Measurements from ENCODE around the gene DOCK3. TPM values are rescaled to one million over a fixed set of nuclear protein-coding genes. Genes with fewer than 3 reads are reported as not detected.
"Not testable (repeated sequence)": the region's sequence is repeated elsewhere in the genome, so short reads cannot be mapped to it uniquely, and the experiment has no call there.

DOCK3 gene
- total RNA-seq, 1 donor from 2014 or later: 0.52 TPM

GRCh38 chr3:51279448-51279847 lies 604.7 kb downstream of the DOCK3 start:
- no peak overlapping the region for H3K27ac ChIP-seq (ENCODE audit: low read depth, low read length)
- H3K4me3 ChIP-seq (ENCODE audit: low read length in 3 of 3): no peak overlapping the region
- no peaks in the 10 kb centered on the region for H3K36me3 ChIP-seq (ENCODE audit: control insufficient read depth in 3 of 3, insufficient read depth in 3 of 3, low read length in 3 of 3)
- no peak overlapping the region for H3K9ac ChIP-seq (ENCODE audit: low read depth in 1 of 3, low read length in 3 of 3)
- H3K4me1 ChIP-seq (ENCODE audit: control insufficient read depth in 3 of 3, insufficient read depth in 3 of 3, low read length in 3 of 3): no peaks in the 10 kb centered on the region
- H3K9me3 ChIP-seq (ENCODE audit: control insufficient read depth in 3 of 3, low read length in 3 of 3): no peaks in the 10 kb centered on the region
- H3K27me3 ChIP-seq (ENCODE audit: control insufficient read depth in 3 of 3, insufficient read depth in 3 of 3, low read length in 3 of 3): peaks cover 0 to 4% (median 0%) of the 10 kb centered on the region in 3 donors

- H3K4me1 ChIP-seq (ENCODE audit: control insufficient read depth in 3 of 3, insufficient read depth in 3 of 3, low read length in 3 of 3): no peaks in the 10 kb centered on the region
- H3K9me3 ChIP-seq (ENCODE audit: control insufficient read depth in 3 of 3, low read length in 3 of 3): no peaks in the 10 kb centered on the region
- H3K9ac ChIP-seq (ENCODE audit: low read depth in 1 of 3, low read length in 3 of 3): no peak overlapping the region
- no peak overlapping the region for H3K27ac ChIP-seq (ENCODE audit: low read depth, low read length)
- H3K27me3 ChIP-seq (ENCODE audit: control insufficient read depth in 3 of 3, insufficient read depth in 3 of 3, low read length in 3 of 3): peaks cover 0 to 1% (median 0%) of the 10 kb centered on the region in 3 donors
- no peaks in the 10 kb centered on the region for H3K36me3 ChIP-seq (ENCODE audit: control insufficient read depth in 3 of 3, insufficient read depth in 3 of 3, low read length in 3 of 3)
- no peak overlapping the region for H3K4me3 ChIP-seq (ENCODE audit: low read length in 3 of 3)
Measured at GRCh38 chr3:51280176-51280575, 605.4 kb downstream of the DOCK3 start.

GRCh38 chr3:51282931-51283330 lies 608.2 kb downstream of the DOCK3 start:
- Histone ChIP-seq H3K9me3 (ENCODE audit: control insufficient read depth in 3 of 3, low read length in 3 of 3) (no peaks in the 10 kb centered on the region), H3K36me3 (ENCODE audit: control insufficient read depth in 3 of 3, insufficient read depth in 3 of 3, low read length in 3 of 3) (no peaks in the 10 kb centered on the region), H3K4me3 (ENCODE audit: low read length in 3 of 3) (no peak overlapping the region), H3K27me3 (ENCODE audit: control insufficient read depth in 3 of 3, insufficient read depth in 3 of 3, low read length in 3 of 3) (no peaks in the 10 kb centered on the region), H3K4me1 (ENCODE audit: control insufficient read depth in 3 of 3, insufficient read depth in 3 of 3, low read length in 3 of 3) (no peaks in the 10 kb centered on the region), H3K27ac (ENCODE audit: low read depth, low read length) (no peak overlapping the region), H3K9ac (ENCODE audit: low read depth in 1 of 3, low read length in 3 of 3) (no peak overlapping the region)

- Histone ChIP-seq H3K4me3 (ENCODE audit: low read length in 3 of 3) (no peak overlapping the region), H3K36me3 (ENCODE audit: control insufficient read depth in 3 of 3, insufficient read depth in 3 of 3, low read length in 3 of 3) (no peaks in the 10 kb centered on the region), H3K9ac (ENCODE audit: low read depth in 1 of 3, low read length in 3 of 3) (no peak overlapping the region), H3K27ac (ENCODE audit: low read depth, low read length) (no peak overlapping the region), H3K9me3 (ENCODE audit: control insufficient read depth in 3 of 3, low read length in 3 of 3) (no peaks in the 10 kb centered on the region), H3K27me3 (ENCODE audit: control insufficient read depth in 3 of 3, insufficient read depth in 3 of 3, low read length in 3 of 3) (no peaks in the 10 kb centered on the region), H3K4me1 (ENCODE audit: control insufficient read depth in 3 of 3, insufficient read depth in 3 of 3, low read length in 3 of 3) (no peaks in the 10 kb centered on the region)
Measured at GRCh38 chr3:51283421-51283820, 608.7 kb downstream of the DOCK3 start.

- Histone ChIP-seq H3K9me3 (ENCODE audit: control insufficient read depth in 3 of 3, low read length in 3 of 3) (no peaks in the 10 kb centered on the region), H3K27ac (ENCODE audit: low read depth, low read length) (no peak overlapping the region), H3K36me3 (ENCODE audit: control insufficient read depth in 3 of 3, insufficient read depth in 3 of 3, low read length in 3 of 3) (no peaks in the 10 kb centered on the region), H3K4me3 (ENCODE audit: low read length in 3 of 3) (no peak overlapping the region), H3K9ac (ENCODE audit: low read depth in 1 of 3, low read length in 3 of 3) (no peak overlapping the region), H3K27me3 (ENCODE audit: control insufficient read depth in 3 of 3, insufficient read depth in 3 of 3, low read length in 3 of 3) (no peaks in the 10 kb centered on the region), H3K4me1 (ENCODE audit: control insufficient read depth in 3 of 3, insufficient read depth in 3 of 3, low read length in 3 of 3) (no peaks in the 10 kb centered on the region)
Measured at GRCh38 chr3:51295625-51296024, 620.9 kb downstream of the DOCK3 start.

- Histone ChIP-seq H3K4me3 (ENCODE audit: low read length in 3 of 3) (no peak overlapping the region), H3K27me3 (ENCODE audit: control insufficient read depth in 3 of 3, insufficient read depth in 3 of 3, low read length in 3 of 3) (no peaks in the 10 kb centered on the region), H3K9me3 (ENCODE audit: control insufficient read depth in 3 of 3, low read length in 3 of 3) (no peaks in the 10 kb centered on the region), H3K36me3 (ENCODE audit: control insufficient read depth in 3 of 3, insufficient read depth in 3 of 3, low read length in 3 of 3) (no peaks in the 10 kb centered on the region), H3K9ac (ENCODE audit: low read depth in 1 of 3, low read length in 3 of 3) (no peak overlapping the region), H3K4me1 (ENCODE audit: control insufficient read depth in 3 of 3, insufficient read depth in 3 of 3, low read length in 3 of 3) (no peaks in the 10 kb centered on the region), H3K27ac (ENCODE audit: low read depth, low read length) (no peak overlapping the region)
Measured at GRCh38 chr3:51297333-51297732, 622.6 kb downstream of the DOCK3 start.

GRCh38 chr3:51304230-51304629 lies 629.5 kb downstream of the DOCK3 start:
- no peaks in the 10 kb centered on the region for H3K27me3 ChIP-seq (ENCODE audit: control insufficient read depth in 3 of 3, insufficient read depth in 3 of 3, low read length in 3 of 3)
- H3K4me3 ChIP-seq (ENCODE audit: low read length in 3 of 3): no peak overlapping the region
- no peak overlapping the region for H3K27ac ChIP-seq (ENCODE audit: low read depth, low read length)
- no peaks in the 10 kb centered on the region for H3K36me3 ChIP-seq (ENCODE audit: control insufficient read depth in 3 of 3, insufficient read depth in 3 of 3, low read length in 3 of 3)
- H3K9ac ChIP-seq (ENCODE audit: low read depth in 1 of 3, low read length in 3 of 3): no peak overlapping the region
- H3K9me3 ChIP-seq (ENCODE audit: control insufficient read depth in 3 of 3, low read length in 3 of 3): peaks cover 0 to 2% (median 0%) of the 10 kb centered on the region in 3 donors
- H3K4me1 ChIP-seq (ENCODE audit: control insufficient read depth in 3 of 3, insufficient read depth in 3 of 3, low read length in 3 of 3): no peaks in the 10 kb centered on the region

GRCh38 chr3:51306093-51306492 lies 631.4 kb downstream of the DOCK3 start:
- H3K27ac ChIP-seq (ENCODE audit: low read depth, low read length): no peak overlapping the region
- H3K36me3 ChIP-seq (ENCODE audit: control insufficient read depth in 3 of 3, insufficient read depth in 3 of 3, low read length in 3 of 3): no peaks in the 10 kb centered on the region
- no peak overlapping the region for H3K4me3 ChIP-seq (ENCODE audit: low read length in 3 of 3)
- H3K27me3 ChIP-seq (ENCODE audit: control insufficient read depth in 3 of 3, insufficient read depth in 3 of 3, low read length in 3 of 3): no peaks in the 10 kb centered on the region
- H3K9ac ChIP-seq (ENCODE audit: low read depth in 1 of 3, low read length in 3 of 3): no peak overlapping the region
- H3K9me3 ChIP-seq (ENCODE audit: control insufficient read depth in 3 of 3, low read length in 3 of 3): peaks cover 0 to 2% (median 0%) of the 10 kb centered on the region in 3 donors
- no peaks in the 10 kb centered on the region for H3K4me1 ChIP-seq (ENCODE audit: control insufficient read depth in 3 of 3, insufficient read depth in 3 of 3, low read length in 3 of 3)

- Histone ChIP-seq H3K27ac (ENCODE audit: low read depth, low read length) (no peak overlapping the region), H3K4me1 (ENCODE audit: control insufficient read depth in 3 of 3, insufficient read depth in 3 of 3, low read length in 3 of 3) (no peaks in the 10 kb centered on the region), H3K4me3 (ENCODE audit: low read length in 3 of 3) (no peak overlapping the region), H3K36me3 (ENCODE audit: control insufficient read depth in 3 of 3, insufficient read depth in 3 of 3, low read length in 3 of 3) (no peaks in the 10 kb centered on the region), H3K27me3 (ENCODE audit: control insufficient read depth in 3 of 3, insufficient read depth in 3 of 3, low read length in 3 of 3) (no peaks in the 10 kb centered on the region), H3K9ac (ENCODE audit: low read depth in 1 of 3, low read length in 3 of 3) (no peak overlapping the region), H3K9me3 (ENCODE audit: control insufficient read depth in 3 of 3, low read length in 3 of 3) (peaks cover 0 to 2% (median 0%) of the 10 kb centered on the region in 3 donors)
Measured at GRCh38 chr3:51307458-51307857, 632.7 kb downstream of the DOCK3 start.

- not testable (repeated sequence) for H3K36me3 ChIP-seq (ENCODE audit: control insufficient read depth in 3 of 3, insufficient read depth in 3 of 3, low read length in 3 of 3); H3K27ac ChIP-seq (ENCODE audit: low read depth, low read length); H3K4me3 ChIP-seq (ENCODE audit: low read length in 3 of 3); H3K9ac ChIP-seq (ENCODE audit: low read depth in 1 of 3, low read length in 3 of 3); H3K4me1 ChIP-seq (ENCODE audit: control insufficient read depth in 3 of 3, insufficient read depth in 3 of 3, low read length in 3 of 3); H3K9me3 ChIP-seq (ENCODE audit: control insufficient read depth in 3 of 3, low read length in 3 of 3); H3K27me3 ChIP-seq (ENCODE audit: control insufficient read depth in 3 of 3, insufficient read depth in 3 of 3, low read length in 3 of 3)
Measured at GRCh38 chr3:51307945-51308607, 633.3 kb downstream of the DOCK3 start.
